H1 (cell line): ENCODE measurements around the gene PIM1. TPM values are rescaled to one million over a fixed set of nuclear protein-coding genes. Genes with fewer than 3 reads are reported as not detected.

Source experiments
- CTCF ChIA-PET: fragments of 300-600 bp; sonication (Branson Sonifier 250); formaldehyde crosslinking; loops from one replicate; lab custom pipeline; 2021; ENCODE audit not compliant: partially characterized antibody; lab: Charles Lee
- POLR2A ChIA-PET: fragments of 300-600 bp; sonication (Branson Sonifier 250); formaldehyde crosslinking; loops from one replicate; lab custom pipeline; 2021; ENCODE audit warnings: inconsistent platforms; ENCODE audit not compliant: partially characterized antibody; lab: Charles Lee
- DNase-seq, 2 experiments: peaks; one replicate each; pipeline versions ENCODE4 v3.0.0 to v3.0.0-alpha.2; 2010 to 2022; ENCODE audit warnings: low spot score in 2 of 2, low read depth in 1 of 2, mixed read lengths in 1 of 2
- FAIRE-seq: peaks from 2 replicates; lab custom pipeline; 2011; peaks lifted over from hg19 to GRCh38; lab: Jason Lieb, UNC
- H2AFZ ChIP-seq: 2 replicates; pipeline ENCODE4 v1.8.1; 2012; ENCODE audit warnings: low read length, inconsistent platforms
- H2AK5ac ChIP-seq: 2 replicates; pipeline ENCODE4 v1.6.1; 2013; ENCODE audit warnings: low read depth, low read length
- H2BK120ac ChIP-seq: replicated peaks from 2 replicates; pipeline ENCODE3; 2013; ENCODE audit warnings: low read depth, low read length, inconsistent platforms
- H2BK12ac ChIP-seq: 2 replicates; pipeline ENCODE4 v1.6.1; 2013; ENCODE audit warnings: low read depth, low read length
- H2BK15ac ChIP-seq: 2 replicates; pipeline ENCODE4 v1.6.1; 2013; ENCODE audit warnings: low read length
- H2BK20ac ChIP-seq: 2 replicates; pipeline ENCODE4 v1.6.1; 2013; ENCODE audit warnings: low read length
- H2BK5ac ChIP-seq: 2 replicates; pipeline ENCODE4 v1.6.1; 2013; ENCODE audit warnings: low read depth, low read length
- H3K14ac ChIP-seq: 2 replicates; pipeline ENCODE4 v1.6.1; 2013; ENCODE audit warnings: inconsistent platforms; ENCODE audit not compliant: insufficient read length
- H3K18ac ChIP-seq: 2 replicates; pipeline ENCODE4 v1.6.1; 2013; ENCODE audit warnings: low read length; ENCODE audit errors: extremely low read depth
- H3K23ac ChIP-seq: 2 replicates; pipeline ENCODE4 v1.6.1; 2013; ENCODE audit warnings: inconsistent platforms; ENCODE audit not compliant: insufficient read length
- H3K23me2 ChIP-seq: 2 replicates; pipeline ENCODE4 v1.6.1; 2013; ENCODE audit warnings: low read depth, low read length
- H3K27ac ChIP-seq: 2 replicates; pipeline ENCODE4 v1.6.1; 2011; ENCODE audit warnings: low read depth, low read length, inconsistent platforms
- H3K27me3 ChIP-seq, 4 experiments: replicated peaks in 1 of 4; 1 replicate in 1 of 4; 2 replicates in 3 of 4; pipeline versions ENCODE4 v1.6.1 to v1.8.1; 2011 to 2013; ENCODE audit warnings: low read length in 3 of 4, mild to moderate bottlenecking in 3 of 4, inconsistent platforms in 2 of 4, mixed read lengths in 2 of 4, moderate library complexity in 1 of 4; ENCODE audit not compliant: control insufficient read depth in 3 of 4, insufficient read depth in 3 of 4; ENCODE audit errors: extremely low read depth in 1 of 4
- H3K36me3 ChIP-seq, 4 experiments: 2 replicates each; pipeline versions ENCODE4 v1.6.1 to v1.8.1; 2011 to 2013; ENCODE audit warnings: mild to moderate bottlenecking in 4 of 4, low read length in 3 of 4, moderate library complexity in 2 of 4, control low read depth in 1 of 4, inconsistent platforms in 1 of 4; ENCODE audit not compliant: insufficient read depth in 4 of 4, control insufficient read depth in 2 of 4
- H3K4ac ChIP-seq: replicated peaks from 2 replicates; pipeline ENCODE3; 2013; ENCODE audit warnings: low read length, low read depth, mixed read lengths, inconsistent platforms; ENCODE audit not compliant: insufficient read length
- H3K4me1 ChIP-seq, 4 experiments: replicated peaks in 1 of 4; 1 replicate in 1 of 4; 2 replicates in 3 of 4; pipeline versions ENCODE4 v1.6.1 to v1.8.1; 2011 to 2013; ENCODE audit warnings: low read length in 3 of 4, inconsistent platforms in 2 of 4, mixed read lengths in 1 of 4; ENCODE audit not compliant: insufficient read depth in 4 of 4, control insufficient read depth in 3 of 4
- H3K4me2 ChIP-seq, 2 experiments: 2 replicates each; pipeline versions ENCODE4 v1.6.1 to v1.8.1; 2011 to 2013; ENCODE audit warnings: low read depth in 2 of 2, low read length in 2 of 2, control low read depth in 1 of 2, inconsistent platforms in 1 of 2, mild to moderate bottlenecking in 1 of 2; ENCODE audit not compliant: insufficient read depth in 1 of 2
- H3K4me3 ChIP-seq, 4 experiments: fragments of 200-600, 300-600 bp in 1 of 4; sonication (generic), shearing (Covaris generic), sonication (Bioruptor Twin) in 1 of 4; 2 replicates each; pipeline versions ENCODE4 v1.5.1 to v1.8.1; 2011 to 2016; ENCODE audit warnings: low read length in 4 of 4, low read depth in 3 of 4, control low read depth in 2 of 4, inconsistent platforms in 2 of 4, mild to moderate bottlenecking in 2 of 4, mixed read lengths in 1 of 4, moderate library complexity in 1 of 4; ENCODE audit not compliant: insufficient read depth in 2 of 4; ENCODE audit errors: extremely low read depth in 1 of 4
- H3K56ac ChIP-seq: replicated peaks from 2 replicates; pipeline ENCODE3; 2013; ENCODE audit warnings: low read depth, mild to moderate bottlenecking, mixed read lengths, low read length, inconsistent platforms; ENCODE audit not compliant: insufficient read length
- H3K79me1 ChIP-seq: 2 replicates; pipeline ENCODE4 v1.6.1; 2013; ENCODE audit warnings: low read depth, low read length, control low read depth
- H3K79me2 ChIP-seq, 2 experiments: 2 replicates each; pipeline versions ENCODE4 v1.6.1 to v1.8.1; 2012 to 2013; ENCODE audit warnings: low read length in 2 of 2, mild to moderate bottlenecking in 2 of 2, inconsistent platforms in 1 of 2; ENCODE audit not compliant: insufficient read depth in 2 of 2, control insufficient read depth in 1 of 2
- H3K9ac ChIP-seq, 4 experiments: replicated peaks in 1 of 4; 1 replicate in 1 of 4; 2 replicates in 3 of 4; pipeline versions ENCODE4 v1.6.1 to v1.8.1; 2011 to 2013; ENCODE audit warnings: low read depth in 3 of 4, low read length in 3 of 4, control low read depth in 2 of 4, mild to moderate bottlenecking in 2 of 4, moderate library complexity in 2 of 4, inconsistent platforms in 1 of 4; ENCODE audit errors: extremely low read depth in 1 of 4
- H3K9me3 ChIP-seq, 2 experiments: 2 replicates each; pipeline versions ENCODE4 v1.6.1 to v1.8.1; 2012 to 2013; ENCODE audit warnings: mild to moderate bottlenecking in 2 of 2, moderate library complexity in 2 of 2, control low read depth in 1 of 2, inconsistent platforms in 1 of 2, low read depth in 1 of 2, low read length in 1 of 2, mixed read lengths in 1 of 2; ENCODE audit not compliant: insufficient read depth in 2 of 2
- H4K20me1 ChIP-seq, 2 experiments: replicated peaks in 1 of 2; 2 replicates each; pipeline versions ENCODE3 to v1.8.1; 2011 to 2013; ENCODE audit warnings: inconsistent platforms in 2 of 2, low read length in 2 of 2, mild to moderate bottlenecking in 1 of 2; ENCODE audit not compliant: insufficient read depth in 2 of 2, control insufficient read depth in 1 of 2
- H4K5ac ChIP-seq: 2 replicates; pipeline ENCODE4 v1.6.1; 2013; ENCODE audit warnings: low read length, low read depth, mixed read lengths, inconsistent platforms; ENCODE audit not compliant: insufficient read length
- H4K8ac ChIP-seq: 2 replicates; pipeline ENCODE4 v1.8.0; 2013; ENCODE audit warnings: mild to moderate bottlenecking, moderate library complexity, low read length, inconsistent platforms; ENCODE audit not compliant: insufficient read depth; ENCODE audit errors: extremely low read depth
- H4K91ac ChIP-seq: replicated peaks from 2 replicates; pipeline ENCODE3; 2013; ENCODE audit warnings: low read length, mixed read lengths, inconsistent platforms; ENCODE audit not compliant: insufficient read length
- POLR2A ChIP-seq, 2 experiments: IDR thresholded peaks; 1 replicate in 1 of 2; 2 replicates in 1 of 2; pipeline ENCODE4 v1.6.1; 2011; ENCODE audit warnings: low read depth in 2 of 2, low read length in 2 of 2, mild to moderate bottlenecking in 2 of 2; ENCODE audit errors: control extremely low read depth in 1 of 2
- RAD21 ChIP-seq, 2 experiments: IDR thresholded peaks in 1 of 2; conservative IDR thresholded peaks in 1 of 2; 2 replicates each; pipeline ENCODE4 v1.6.1; 2011; ENCODE audit warnings: low read depth in 2 of 2, low read length in 2 of 2, improper control_type of control experiment in 1 of 2, inconsistent platforms in 1 of 2, mild to moderate bottlenecking in 1 of 2, moderate library complexity in 1 of 2
- SAP30 ChIP-seq: fragments of 300-600 bp; sonication (generic); IDR thresholded peaks from 2 replicates; pipeline ENCODE4 v1.7.1; 2012; ENCODE audit warnings: low read length, moderate library complexity, mild to moderate bottlenecking, inconsistent platforms; ENCODE audit not compliant: insufficient read depth, insufficient replicate concordance
- TBP ChIP-seq: IDR thresholded peaks from 2 replicates; pipeline ENCODE4 v1.6.1; 2011; ENCODE audit warnings: low read depth, low read length, improper control_type of control experiment
- TCF12 ChIP-seq: IDR thresholded peaks from 2 replicates; pipeline ENCODE4 v1.6.1; 2011; ENCODE audit warnings: low read depth, mild to moderate bottlenecking, low read length
- WGBS, 2 experiments: shearing (Covaris generic) in 1 of 2; methylation state at CpG; one replicate each; pipeline versions ENCODE4 v1.1.6 to v1.1.7; 2013 to 2015; ENCODE audit warnings: low lambda C conversion rate in 2 of 2, mixed read lengths in 2 of 2, inconsistent platforms in 1 of 2, low coverage in 1 of 2, missing lambda C conversion rate in 1 of 2; ENCODE audit not compliant: insufficient replicate concordance in 2 of 2, insufficient coverage in 1 of 2, insufficient read length in 1 of 2; ENCODE audit errors: extremely low coverage in 1 of 2, missing lambda C conversion rate in 1 of 2; 5-methylcytosine and 5-hydroxymethylcytosine counted together
- polyA plus RNA-seq, 7 experiments: library from polyadenylated mRNA; depleted of rRNA in 3 of 7; stranded (reverse) in 5 of 7; unstranded in 2 of 7; fragments of >200 nt in 5 of 7; fragments of 200-250 nt in 2 of 7; gene quantifications; 1 replicate in 5 of 7; 2 replicates in 1 of 7; 4 replicates in 1 of 7; pipeline versions ENCODE4 v1.2.1 to v1.2.3, GENCODE V29; 2011 to 2013; ENCODE audit warnings: missing spikeins in 2 of 7, mixed read lengths in 2 of 7
- total RNA-seq: library from RNA; stranded (reverse); fragmentation: NEBNext Ultra II Directional; extraction: Animal tissue kit (Norgen Biotek cat#: 25700); gene quantifications from 2 replicates; pipeline ENCODE4 v1.2.1, GENCODE V29; 2021

Gene PIM1
- total and polyA plus RNA-seq, 2 of the 8 experiments (the other 6 are each of a cell fraction or from before 2014, with no cell fraction given): 25.5 to 94.9 TPM

GRCh38 chr6:37121556-37121955, 48.4 kb upstream of the PIM1 start:
- Histone ChIP-seq H3K79me1 (peaks cover 8% of the 10 kb centered on the region), H2BK15ac (no peak overlapping the region), H3K56ac (no peak overlapping the region), H3K4me2 (no peak overlapping the region; a peak in 1 of 4 replicates), H4K91ac (no peak overlapping the region), H3K79me2 (peaks cover 0 to 40% of the 10 kb centered on the region in 2 experiments; a peak in 2 of 4 replicates), H2BK12ac (no peak overlapping the region), H3K4ac (no peak overlapping the region), H2BK20ac (no peak overlapping the region), H3K23me2 (0 out of 2 replicates have a peak, but pooled peaks cover 3% of the 10 kb centered on the region), H2AFZ (no peak overlapping the region), H3K23ac (no peak overlapping the region), H3K4me3 (no peak overlapping the region), H3K9me3 (no peaks in the 10 kb centered on the region), H3K9ac (no peak overlapping the region), H3K18ac (no peak overlapping the region), H2BK120ac (no peak overlapping the region), H3K27ac (no peak overlapping the region), H4K5ac (no peak overlapping the region), H4K8ac (no peak overlapping the region), H3K36me3 (peaks cover 0 to 24% (median 2%) of the 10 kb centered on the region in 4 experiments; a peak in 5 of 8 replicates), H2BK5ac (no peak overlapping the region), H4K20me1 (peaks cover 0 to under 1% of the 10 kb centered on the region in 2 experiments), H3K14ac (no peak overlapping the region), H2AK5ac (peak overlapping the region; percentile 75; the same call in 1 of the 2 replicates), H3K4me1 (peaks cover 12 to 24% (median 14%) of the 10 kb centered on the region in 4 experiments), H3K27me3 (no peaks in the 10 kb centered on the region)
- POLR2A ChIA-PET: interaction anchor here (1.4 to 39.1 kb wide), 6 partner anchors 12 to 84 kb away, joined by 3 to 1024 read pairs (median 82); partner anchors contain the start of gene PIM1
- TF ChIP-seq RAD21 (IDR thresholded peaks at IDR 0.05 in 1 of 2, conservative IDR thresholded peaks at IDR 0.05 in 1 of 2; ENCODE audit: low read depth in 2 of 2, low read length in 2 of 2) (no peak), TCF12 (no peak), POLR2A (IDR thresholded peaks at IDR 0.05; ENCODE audit: control extremely low read depth in 1 of 2, low read depth in 2 of 2, low read length in 2 of 2) (no peak), SAP30 (no peak), TBP (no peak)
- WGBS, 2 experiments: 73% methylated on average over 4 of the region's 4 CpGs; no CpG with 5 or more reads in 1 of the 2 experiments
- CTCF ChIA-PET: interaction anchor here (0.7 to 2.0 kb wide), 7 partner anchors 47 to 486 kb away, joined by 3 to 6 read pairs (median 4); no protein-coding TSS in a partner anchor
- DNase-seq (no peak), FAIRE-seq (no peak)
